ENCODE data around the gene OSBPL9.
"Not testable (repeated sequence)": the region's sequence is repeated elsewhere in the genome, so short reads cannot be mapped to it uniquely, and the experiment has no call there.

Gene OSBPL9

DNA sequence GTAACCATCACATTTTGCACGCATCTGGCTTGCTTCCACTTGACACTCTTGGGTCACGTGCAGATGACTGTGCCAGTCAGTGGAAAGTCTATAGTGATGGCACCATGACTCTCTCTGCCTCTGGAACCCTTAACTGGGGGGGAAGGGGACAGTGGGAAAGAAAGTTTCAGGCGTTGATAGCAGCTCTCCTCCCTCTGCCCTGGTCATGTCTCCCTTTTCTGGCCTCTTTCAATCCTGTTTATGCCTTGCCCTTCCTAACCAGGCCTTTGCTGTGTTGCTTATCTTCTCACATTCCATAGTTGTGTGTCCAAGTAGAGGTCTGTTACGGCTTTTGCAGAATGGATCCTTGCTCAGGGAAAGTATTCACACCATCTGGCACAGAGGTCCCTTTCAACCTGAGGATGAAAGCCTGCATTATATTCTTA lies 168.1 kb downstream of the OSBPL9 start:
- DNase-seq (ENCODE audit: low read depth in 3 of 3), result no peak

- DNase-seq (ENCODE audit: low read depth in 3 of 3), result no peak
Measured at GRCh38 chr1:51788938-51789337, 172.0 kb downstream of the OSBPL9 start.

- DNase-seq (ENCODE audit: low read depth in 3 of 3), result no peak
Measured at GRCh38 chr1:51789342-51789741, 172.4 kb downstream of the OSBPL9 start.

DNA sequence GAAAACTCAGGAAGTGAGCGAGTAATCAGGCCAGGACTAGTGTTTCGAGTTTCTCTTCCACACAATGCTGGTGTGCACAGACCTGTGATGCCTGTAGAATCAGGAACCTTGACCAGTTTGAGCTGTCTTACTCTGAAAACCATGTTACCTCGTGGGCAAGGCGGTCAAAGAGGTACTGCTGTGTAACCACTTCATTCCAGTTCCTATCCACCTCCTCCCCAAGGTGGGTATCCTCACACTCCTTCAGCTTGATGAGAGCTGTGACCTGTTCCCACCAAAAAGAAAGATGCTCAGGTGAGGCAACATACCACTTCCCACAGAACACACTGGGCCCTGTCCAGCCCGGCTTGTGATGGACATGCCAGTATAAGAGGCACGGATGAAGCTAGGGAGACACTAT lies 173.5 kb downstream of the OSBPL9 start:
- DNase-seq (ENCODE audit: low read depth in 3 of 3), result no peak

- DNase-seq (ENCODE audit: low read depth in 3 of 3), result no peak
Measured at GRCh38 chr1:51791888-51792287, 175.0 kb downstream of the OSBPL9 start.

GRCh38 chr1:51792864-51793263 lies 176.0 kb downstream of the OSBPL9 start:
- DNase-seq (ENCODE audit: low read depth in 3 of 3), result no peak

- DNase-seq (ENCODE audit: low read depth in 3 of 3), result no peak
Measured at GRCh38 chr1:51794260-51794659, 177.4 kb downstream of the OSBPL9 start.

DNA sequence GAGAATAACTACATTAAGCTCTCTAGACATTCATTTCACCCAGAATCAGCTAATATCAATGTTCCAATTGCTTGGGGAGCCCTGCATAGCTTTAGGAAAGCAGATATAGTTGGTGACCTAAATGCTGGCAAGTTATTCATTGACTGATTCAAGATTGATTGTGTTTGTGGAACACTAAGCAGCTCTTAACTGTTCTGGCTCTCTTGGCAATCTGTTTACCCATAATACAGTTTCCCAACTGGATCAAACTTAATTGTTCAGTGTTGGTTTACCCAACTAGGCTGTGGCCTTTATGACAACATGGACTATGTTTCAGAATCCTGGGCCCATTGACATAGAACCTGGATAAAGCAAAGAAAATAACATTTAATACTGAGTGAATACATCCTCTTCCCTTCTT lies 178.0 kb downstream of the OSBPL9 start:
- DNase-seq (ENCODE audit: low read depth in 3 of 3), result no peak

- no peak for DNase-seq (ENCODE audit: low read depth in 3 of 3)
Measured at GRCh38 chr1:51799372-51799771, 182.5 kb downstream of the OSBPL9 start.

GRCh38 chr1:51814513-51814912 lies 197.6 kb downstream of the OSBPL9 start:
- DNase-seq (ENCODE audit: low read depth in 3 of 3), result no peak

GRCh38 chr1:51818487-51818886 lies 201.6 kb downstream of the OSBPL9 start:
- DNase-seq (ENCODE audit: low read depth in 3 of 3), result no peak

- not testable (repeated sequence) for DNase-seq (ENCODE audit: low read depth in 3 of 3)
Measured at GRCh38 chr1:51819021-51819420, 202.1 kb downstream of the OSBPL9 start.

GRCh38 chr1:51819810-51820209 lies 202.9 kb downstream of the OSBPL9 start:
- DNase-seq (ENCODE audit: low read depth in 3 of 3), result no peak

- no peak for DNase-seq (ENCODE audit: low read depth in 3 of 3)
Measured at GRCh38 chr1:51829058-51829457, 212.2 kb downstream of the OSBPL9 start.

GRCh38 chr1:51833700-51834099 lies 216.8 kb downstream of the OSBPL9 start:
- no peak for DNase-seq (ENCODE audit: low read depth in 3 of 3)

GRCh38 chr1:51837243-51837642 lies 220.4 kb downstream of the OSBPL9 start:
- no peak for DNase-seq (ENCODE audit: low read depth in 3 of 3)

Measured in stimulated activated CD4-positive, alpha-beta T cell treated with anti-CD3 and anti-CD28 coated beads, TNF-alpha, amount 100 ng/mL, for 4 hours (primary cell).